Esophagus muscularis mucosa (tissue), 4 donors: ENCODE measurements around the gene PRKN.

ENCODE experiments used
- CTCF ChIP-seq, 3 experiments: fragments of 200-600 bp in 2 of 3; fragments of 450-650 bp in 1 of 3; sonication (generic) in 2 of 3; IDR thresholded peaks; one replicate each; pipeline ENCODE4 v1.5.1; 2017 to 2019; ENCODE audit warnings: antibody characterized with exemption in 3 of 3, mild to moderate bottlenecking in 2 of 3, moderate library complexity in 1 of 3
- EP300 ChIP-seq: sonication (generic); formaldehyde crosslinking; IDR thresholded peaks from one replicate; pipeline ENCODE4 v1.6.1; 2017; ENCODE audit warnings: antibody characterized with exemption
- POLR2A ChIP-seq: fragments of 450-650 bp; IDR thresholded peaks from one replicate; pipeline ENCODE4 v1.6.1; 2017; ENCODE audit warnings: antibody characterized with exemption, moderate library complexity, mild to moderate bottlenecking, low read depth

DNA sequence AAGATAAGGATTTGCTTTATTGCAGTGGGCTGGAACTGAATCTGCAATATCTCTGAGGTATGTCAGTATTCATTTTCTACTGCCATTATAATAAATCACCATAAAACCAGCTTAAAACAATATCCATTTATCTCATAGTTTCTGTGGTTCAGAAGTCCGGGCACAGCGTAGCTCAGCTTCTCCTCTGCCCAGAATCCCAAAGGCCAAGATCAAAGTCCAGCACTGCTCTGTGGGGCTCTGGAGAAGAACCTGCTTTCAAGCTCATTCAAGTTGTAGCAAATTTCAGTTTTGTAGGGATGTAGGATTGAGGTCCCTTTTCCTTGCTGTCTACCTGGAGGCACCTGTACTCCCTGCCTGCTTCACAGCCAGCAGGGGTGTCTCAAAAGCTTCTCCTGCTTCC, 1113.9 kb downstream of the PRKN start:
- TF ChIP-seq POLR2A (no peak), CTCF (IDR thresholded peaks at IDR 0.05) (no peak), EP300 (no peak)
